H1 (cell line): Measurements from ENCODE around the gene NENF. TPM values are rescaled to one million over a fixed set of nuclear protein-coding genes. Genes with fewer than 3 reads are reported as not detected.

ENCODE experiments used
- CTCF ChIA-PET: fragments of 300-600 bp; sonication (Branson Sonifier 250); formaldehyde crosslinking; loops from one replicate; lab custom pipeline; 2021; ENCODE audit not compliant: partially characterized antibody; lab: Charles Lee
- POLR2A ChIA-PET: fragments of 300-600 bp; sonication (Branson Sonifier 250); formaldehyde crosslinking; loops from one replicate; lab custom pipeline; 2021; ENCODE audit warnings: inconsistent platforms; ENCODE audit not compliant: partially characterized antibody; lab: Charles Lee
- DNase-seq, 2 experiments: peaks; one replicate each; pipeline versions ENCODE4 v3.0.0 to v3.0.0-alpha.2; 2010 to 2022; ENCODE audit warnings: low spot score in 2 of 2, low read depth in 1 of 2, mixed read lengths in 1 of 2
- FAIRE-seq: peaks from 2 replicates; lab custom pipeline; 2011; peaks lifted over from hg19 to GRCh38; lab: Jason Lieb, UNC
- H2AFZ ChIP-seq: 2 replicates; pipeline ENCODE4 v1.8.1; 2012; ENCODE audit warnings: low read length, inconsistent platforms
- H2AK5ac ChIP-seq: 2 replicates; pipeline ENCODE4 v1.6.1; 2013; ENCODE audit warnings: low read depth, low read length
- H2BK120ac ChIP-seq: replicated peaks from 2 replicates; pipeline ENCODE3; 2013; ENCODE audit warnings: low read depth, low read length, inconsistent platforms
- H2BK12ac ChIP-seq: 2 replicates; pipeline ENCODE4 v1.6.1; 2013; ENCODE audit warnings: low read depth, low read length
- H2BK15ac ChIP-seq: 2 replicates; pipeline ENCODE4 v1.6.1; 2013; ENCODE audit warnings: low read length
- H2BK20ac ChIP-seq: 2 replicates; pipeline ENCODE4 v1.6.1; 2013; ENCODE audit warnings: low read length
- H2BK5ac ChIP-seq: 2 replicates; pipeline ENCODE4 v1.6.1; 2013; ENCODE audit warnings: low read depth, low read length
- H3K14ac ChIP-seq: 2 replicates; pipeline ENCODE4 v1.6.1; 2013; ENCODE audit warnings: inconsistent platforms; ENCODE audit not compliant: insufficient read length
- H3K18ac ChIP-seq: 2 replicates; pipeline ENCODE4 v1.6.1; 2013; ENCODE audit warnings: low read length; ENCODE audit errors: extremely low read depth
- H3K23ac ChIP-seq: 2 replicates; pipeline ENCODE4 v1.6.1; 2013; ENCODE audit warnings: inconsistent platforms; ENCODE audit not compliant: insufficient read length
- H3K23me2 ChIP-seq: 2 replicates; pipeline ENCODE4 v1.6.1; 2013; ENCODE audit warnings: low read depth, low read length
- H3K27ac ChIP-seq: 2 replicates; pipeline ENCODE4 v1.6.1; 2011; ENCODE audit warnings: low read depth, low read length, inconsistent platforms
- H3K27me3 ChIP-seq, 4 experiments: replicated peaks in 1 of 4; 1 replicate in 1 of 4; 2 replicates in 3 of 4; pipeline versions ENCODE4 v1.6.1 to v1.8.1; 2011 to 2013; ENCODE audit warnings: low read length in 3 of 4, mild to moderate bottlenecking in 3 of 4, inconsistent platforms in 2 of 4, mixed read lengths in 2 of 4, moderate library complexity in 1 of 4; ENCODE audit not compliant: control insufficient read depth in 3 of 4, insufficient read depth in 3 of 4; ENCODE audit errors: extremely low read depth in 1 of 4
- H3K36me3 ChIP-seq, 4 experiments: 2 replicates each; pipeline versions ENCODE4 v1.6.1 to v1.8.1; 2011 to 2013; ENCODE audit warnings: mild to moderate bottlenecking in 4 of 4, low read length in 3 of 4, moderate library complexity in 2 of 4, control low read depth in 1 of 4, inconsistent platforms in 1 of 4; ENCODE audit not compliant: insufficient read depth in 4 of 4, control insufficient read depth in 2 of 4
- H3K4ac ChIP-seq: replicated peaks from 2 replicates; pipeline ENCODE3; 2013; ENCODE audit warnings: low read length, low read depth, mixed read lengths, inconsistent platforms; ENCODE audit not compliant: insufficient read length
- H3K4me1 ChIP-seq, 4 experiments: replicated peaks in 1 of 4; 1 replicate in 1 of 4; 2 replicates in 3 of 4; pipeline versions ENCODE4 v1.6.1 to v1.8.1; 2011 to 2013; ENCODE audit warnings: low read length in 3 of 4, inconsistent platforms in 2 of 4, mixed read lengths in 1 of 4; ENCODE audit not compliant: insufficient read depth in 4 of 4, control insufficient read depth in 3 of 4
- H3K4me2 ChIP-seq, 2 experiments: 2 replicates each; pipeline versions ENCODE4 v1.6.1 to v1.8.1; 2011 to 2013; ENCODE audit warnings: low read depth in 2 of 2, low read length in 2 of 2, control low read depth in 1 of 2, inconsistent platforms in 1 of 2, mild to moderate bottlenecking in 1 of 2; ENCODE audit not compliant: insufficient read depth in 1 of 2
- H3K4me3 ChIP-seq, 4 experiments: fragments of 200-600, 300-600 bp in 1 of 4; sonication (generic), shearing (Covaris generic), sonication (Bioruptor Twin) in 1 of 4; 2 replicates each; pipeline versions ENCODE4 v1.5.1 to v1.8.1; 2011 to 2016; ENCODE audit warnings: low read length in 4 of 4, low read depth in 3 of 4, control low read depth in 2 of 4, inconsistent platforms in 2 of 4, mild to moderate bottlenecking in 2 of 4, mixed read lengths in 1 of 4, moderate library complexity in 1 of 4; ENCODE audit not compliant: insufficient read depth in 2 of 4; ENCODE audit errors: extremely low read depth in 1 of 4
- H3K56ac ChIP-seq: replicated peaks from 2 replicates; pipeline ENCODE3; 2013; ENCODE audit warnings: low read depth, mild to moderate bottlenecking, mixed read lengths, low read length, inconsistent platforms; ENCODE audit not compliant: insufficient read length
- H3K79me1 ChIP-seq: 2 replicates; pipeline ENCODE4 v1.6.1; 2013; ENCODE audit warnings: low read depth, low read length, control low read depth
- H3K79me2 ChIP-seq, 2 experiments: 2 replicates each; pipeline versions ENCODE4 v1.6.1 to v1.8.1; 2012 to 2013; ENCODE audit warnings: low read length in 2 of 2, mild to moderate bottlenecking in 2 of 2, inconsistent platforms in 1 of 2; ENCODE audit not compliant: insufficient read depth in 2 of 2, control insufficient read depth in 1 of 2
- H3K9ac ChIP-seq, 4 experiments: replicated peaks in 1 of 4; 1 replicate in 1 of 4; 2 replicates in 3 of 4; pipeline versions ENCODE4 v1.6.1 to v1.8.1; 2011 to 2013; ENCODE audit warnings: low read depth in 3 of 4, low read length in 3 of 4, control low read depth in 2 of 4, mild to moderate bottlenecking in 2 of 4, moderate library complexity in 2 of 4, inconsistent platforms in 1 of 4; ENCODE audit errors: extremely low read depth in 1 of 4
- H3K9me3 ChIP-seq, 2 experiments: 2 replicates each; pipeline versions ENCODE4 v1.6.1 to v1.8.1; 2012 to 2013; ENCODE audit warnings: mild to moderate bottlenecking in 2 of 2, moderate library complexity in 2 of 2, control low read depth in 1 of 2, inconsistent platforms in 1 of 2, low read depth in 1 of 2, low read length in 1 of 2, mixed read lengths in 1 of 2; ENCODE audit not compliant: insufficient read depth in 2 of 2
- H4K20me1 ChIP-seq, 2 experiments: replicated peaks in 1 of 2; 2 replicates each; pipeline versions ENCODE3 to v1.8.1; 2011 to 2013; ENCODE audit warnings: inconsistent platforms in 2 of 2, low read length in 2 of 2, mild to moderate bottlenecking in 1 of 2; ENCODE audit not compliant: insufficient read depth in 2 of 2, control insufficient read depth in 1 of 2
- H4K5ac ChIP-seq: 2 replicates; pipeline ENCODE4 v1.6.1; 2013; ENCODE audit warnings: low read length, low read depth, mixed read lengths, inconsistent platforms; ENCODE audit not compliant: insufficient read length
- H4K8ac ChIP-seq: 2 replicates; pipeline ENCODE4 v1.8.0; 2013; ENCODE audit warnings: mild to moderate bottlenecking, moderate library complexity, low read length, inconsistent platforms; ENCODE audit not compliant: insufficient read depth; ENCODE audit errors: extremely low read depth
- H4K91ac ChIP-seq: replicated peaks from 2 replicates; pipeline ENCODE3; 2013; ENCODE audit warnings: low read length, mixed read lengths, inconsistent platforms; ENCODE audit not compliant: insufficient read length
- CHD2 ChIP-seq: IDR thresholded peaks from 2 replicates; pipeline ENCODE4 v1.6.1; 2012; ENCODE audit warnings: low read length, improper control_type of control experiment
- GABPA ChIP-seq: IDR thresholded peaks from 2 replicates; pipeline ENCODE4 v1.6.1; 2011; ENCODE audit warnings: mild to moderate bottlenecking, low read length, moderate library complexity, borderline replicate concordance; ENCODE audit not compliant: insufficient read depth
- GTF2F1 ChIP-seq: IDR thresholded peaks from 2 replicates; pipeline ENCODE4 v1.6.1; 2012; ENCODE audit warnings: low read depth, low read length, improper control_type of control experiment, borderline replicate concordance
- POLR2AphosphoS5 ChIP-seq: IDR thresholded peaks from 2 replicates; pipeline ENCODE4 v1.6.1; 2011; ENCODE audit warnings: low read depth, low read length
- RBBP5 ChIP-seq: IDR thresholded peaks from 2 replicates; pipeline ENCODE4 v1.7.1; 2012; ENCODE audit warnings: low read depth, mild to moderate bottlenecking, inconsistent platforms, low read length, moderate library complexity, borderline replicate concordance
- SP2 ChIP-seq: IDR thresholded peaks from 2 replicates; pipeline ENCODE4 v1.6.1; 2012; ENCODE audit warnings: mild to moderate bottlenecking, low read length, inconsistent platforms
- SRF ChIP-seq: IDR thresholded peaks from 2 replicates; pipeline ENCODE4 v1.6.1; 2011; ENCODE audit warnings: mild to moderate bottlenecking, low read depth, low read length, moderate library complexity
- SUZ12 ChIP-seq: fragments of 200-600 bp; sonication (generic); IDR thresholded peaks from 2 replicates; pipeline ENCODE4 v1.6.1; 2012; ENCODE audit warnings: mild to moderate bottlenecking, inconsistent platforms, low read length, moderate library complexity, mixed read lengths
- TAF1 ChIP-seq: IDR thresholded peaks from 2 replicates; pipeline ENCODE4 v1.6.1; 2011; ENCODE audit warnings: mild to moderate bottlenecking, low read depth, low read length
- WGBS, 2 experiments: shearing (Covaris generic) in 1 of 2; methylation state at CpG; one replicate each; pipeline versions ENCODE4 v1.1.6 to v1.1.7; 2013 to 2015; ENCODE audit warnings: low lambda C conversion rate in 2 of 2, mixed read lengths in 2 of 2, inconsistent platforms in 1 of 2, low coverage in 1 of 2, missing lambda C conversion rate in 1 of 2; ENCODE audit not compliant: insufficient replicate concordance in 2 of 2, insufficient coverage in 1 of 2, insufficient read length in 1 of 2; ENCODE audit errors: extremely low coverage in 1 of 2, missing lambda C conversion rate in 1 of 2; 5-methylcytosine and 5-hydroxymethylcytosine counted together
- polyA plus RNA-seq, 7 experiments: library from polyadenylated mRNA; depleted of rRNA in 3 of 7; stranded (reverse) in 5 of 7; unstranded in 2 of 7; fragments of >200 nt in 5 of 7; fragments of 200-250 nt in 2 of 7; gene quantifications; 1 replicate in 5 of 7; 2 replicates in 1 of 7; 4 replicates in 1 of 7; pipeline versions ENCODE4 v1.2.1 to v1.2.3, GENCODE V29; 2011 to 2013; ENCODE audit warnings: missing spikeins in 2 of 7, mixed read lengths in 2 of 7
- total RNA-seq: library from RNA; stranded (reverse); fragmentation: NEBNext Ultra II Directional; extraction: Animal tissue kit (Norgen Biotek cat#: 25700); gene quantifications from 2 replicates; pipeline ENCODE4 v1.2.1, GENCODE V29; 2021
- TF ChIP-seq, protein P1 (sequence below), 3 experiments: IDR thresholded peaks; 1 replicate in 2 of 3; 2 replicates in 1 of 3; pipeline versions ENCODE4 v1.5.1 to v1.6.1; 2011; ENCODE audit warnings: low read length in 3 of 3, mild to moderate bottlenecking in 3 of 3, inconsistent platforms in 2 of 3, low read depth in 1 of 3, moderate library complexity in 1 of 3; ENCODE audit not compliant: insufficient read depth in 1 of 3; ENCODE audit errors: control extremely low read depth in 1 of 3

NENF gene
- total and polyA plus RNA-seq, 2 of the 8 experiments (the other 6 are each of a cell fraction or from before 2014, with no cell fraction given) = 27.0 to 28.0 TPM

DNA sequence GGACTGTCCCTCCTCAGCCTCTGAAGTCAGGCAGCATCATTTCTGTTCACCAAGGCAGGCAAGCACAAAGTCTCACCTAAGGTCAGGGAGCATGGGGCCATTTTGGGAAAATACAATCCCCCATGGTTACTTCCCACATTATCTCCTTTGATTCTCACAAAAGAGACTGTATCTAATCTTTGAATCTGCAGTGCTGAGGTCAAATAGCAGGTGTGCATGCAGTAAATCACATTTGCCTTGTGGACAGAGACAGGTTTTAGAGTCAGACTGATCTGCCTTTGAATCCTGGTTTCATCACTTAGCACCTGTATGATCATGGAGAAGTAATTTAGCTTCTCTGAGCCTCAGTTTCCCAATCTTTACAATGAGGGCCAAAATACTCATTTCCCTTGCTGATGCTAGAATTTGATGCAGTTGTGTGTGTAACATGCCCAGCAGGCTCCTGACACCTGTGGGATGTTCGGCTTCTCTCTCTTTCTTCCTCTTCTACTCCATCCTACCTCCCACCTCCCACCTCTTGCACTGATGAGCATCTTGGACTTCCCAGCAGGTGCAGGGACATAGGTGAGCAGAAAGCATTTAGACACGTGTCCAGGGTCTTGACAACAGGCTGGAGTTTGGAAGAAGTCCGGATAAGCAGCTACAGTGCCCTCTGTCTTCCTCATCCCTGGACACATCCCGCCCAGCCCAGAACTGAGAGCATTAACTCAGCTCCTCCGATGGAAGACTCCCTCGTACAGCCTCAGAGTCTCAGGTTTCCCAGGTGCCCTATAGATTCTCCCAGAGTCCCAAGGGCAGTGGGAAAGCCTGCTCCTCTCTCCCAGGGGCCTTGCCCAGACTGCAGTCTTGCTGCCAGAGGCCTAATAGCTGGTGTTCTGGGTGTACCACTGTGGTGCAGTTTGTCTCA is 18.9 kb downstream of the NENF start:
- WGBS, 2 experiments = 82% methylated on average over 6 of the region's 6 CpGs; no CpG with 5 or more reads in 1 of the 2 experiments
- no peak overlapping the region for H4K91ac ChIP-seq
- no peak overlapping the region for H3K9ac ChIP-seq
- TF ChIP-seq SP2 (no peak), SRF (no peak), GTF2F1 (no peak), RBBP5 (no peak), TAF1 (no peak), SUZ12 (no peak), POLR2AphosphoS5 (no peak), GABPA (no peak), CHD2 (no peak)
- TF ChIP-seq, protein P1, sequence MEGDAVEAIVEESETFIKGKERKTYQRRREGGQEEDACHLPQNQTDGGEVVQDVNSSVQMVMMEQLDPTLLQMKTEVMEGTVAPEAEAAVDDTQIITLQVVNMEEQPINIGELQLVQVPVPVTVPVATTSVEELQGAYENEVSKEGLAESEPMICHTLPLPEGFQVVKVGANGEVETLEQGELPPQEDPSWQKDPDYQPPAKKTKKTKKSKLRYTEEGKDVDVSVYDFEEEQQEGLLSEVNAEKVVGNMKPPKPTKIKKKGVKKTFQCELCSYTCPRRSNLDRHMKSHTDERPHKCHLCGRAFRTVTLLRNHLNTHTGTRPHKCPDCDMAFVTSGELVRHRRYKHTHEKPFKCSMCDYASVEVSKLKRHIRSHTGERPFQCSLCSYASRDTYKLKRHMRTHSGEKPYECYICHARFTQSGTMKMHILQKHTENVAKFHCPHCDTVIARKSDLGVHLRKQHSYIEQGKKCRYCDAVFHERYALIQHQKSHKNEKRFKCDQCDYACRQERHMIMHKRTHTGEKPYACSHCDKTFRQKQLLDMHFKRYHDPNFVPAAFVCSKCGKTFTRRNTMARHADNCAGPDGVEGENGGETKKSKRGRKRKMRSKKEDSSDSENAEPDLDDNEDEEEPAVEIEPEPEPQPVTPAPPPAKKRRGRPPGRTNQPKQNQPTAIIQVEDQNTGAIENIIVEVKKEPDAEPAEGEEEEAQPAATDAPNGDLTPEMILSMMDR (IDR thresholded peaks at IDR 0.05; ENCODE audit: control extremely low read depth in 1 of 3, insufficient read depth in 1 of 3, low read depth in 1 of 3, low read length in 3 of 3) = no peak

More for the DNA sequence above, 18.9 kb downstream of the NENF start:
- Histone ChIP-seq H3K4ac (no peak overlapping the region), H3K4me2 (no peak overlapping the region), H3K14ac (no peak overlapping the region), H3K23me2 (no peaks in the 10 kb centered on the region), H3K23ac (no peak overlapping the region), H3K9me3 (no peaks in the 10 kb centered on the region), H3K79me1 (no peaks in the 10 kb centered on the region), H3K27ac (no peak overlapping the region), H2BK20ac (no peak overlapping the region), H3K27me3 (no peaks in the 10 kb centered on the region), H4K20me1 (no peaks in the 10 kb centered on the region), H2BK12ac (no peak overlapping the region), H4K8ac (no peak overlapping the region), H2BK5ac (no peak overlapping the region), H3K36me3 (no peaks in the 10 kb centered on the region), H4K5ac (no peak overlapping the region), H2AFZ (no peak overlapping the region), H2AK5ac (no peak overlapping the region), H2BK120ac (no peak overlapping the region), H3K79me2 (no peaks in the 10 kb centered on the region), H2BK15ac (no peak overlapping the region), H3K18ac (no peak overlapping the region), H3K4me3 (no peak overlapping the region), H3K56ac (no peak overlapping the region), H3K4me1 (peaks cover 0 to 4% (median under 1%) of the 10 kb centered on the region in 4 experiments; a peak in 2 of 7 replicates)
- ChIA-PET CTCF (interaction anchor here (0.5 to 7.7 kb wide), 6 partner anchors 27 to 975 kb away, joined by 3 to 68 read pairs (median 4); partner anchors contain the start of gene PACC1), POLR2A (interaction anchor here (1.4 kb wide), 1 partner anchor 157 kb away, joined by 3 read pairs; the partner anchor contains the start of gene ATF3)
- FAIRE-seq (no peak), DNase-seq (no peak)
